ENCODE results near the gene CSNK1E. TPM values are rescaled to one million over a fixed set of nuclear protein-coding genes. Genes with fewer than 3 reads are reported as not detected.

Gene CSNK1E
- total and polyA plus RNA-seq, 9 donors = 68.8 to 136 (median 112) TPM

DNA sequence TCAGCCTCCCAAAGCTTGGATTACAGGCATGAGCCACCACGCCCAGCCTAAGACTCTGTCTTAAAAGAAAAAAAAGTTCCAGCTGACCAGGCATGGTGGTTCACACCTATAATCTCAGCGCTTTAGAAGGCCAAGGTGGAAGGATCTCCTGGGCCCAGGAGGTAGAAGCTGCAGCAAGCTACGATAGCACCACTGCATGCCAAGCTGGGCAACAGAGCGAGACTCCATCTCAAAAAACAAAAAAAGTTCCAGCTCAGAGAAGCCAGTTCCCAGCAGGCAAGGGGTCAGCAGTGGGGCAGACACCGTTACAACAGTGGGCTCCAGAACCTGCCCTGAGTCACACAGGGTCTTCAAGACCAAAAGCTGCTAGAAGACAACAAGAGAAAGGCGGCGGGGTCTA, 47.8 kb downstream of the CSNK1E start:
- Histone ChIP-seq H3K9me3 (replicated peaks; ENCODE audit: control insufficient read depth, low read depth, low read length) (no peaks in the 10 kb centered on the region), H3K27me3 (ENCODE audit: control insufficient read depth, insufficient read depth, low read length) (no peaks in the 10 kb centered on the region), H3K27ac (ENCODE audit: low read length) (peak overlapping the region; percentile 35), H3K36me3 (ENCODE audit: control insufficient read depth, insufficient read depth, low read length) (peaks cover 36% of the 10 kb centered on the region), H3K4me3 (ENCODE audit: low read length) (no peak overlapping the region), H3K4me1 (ENCODE audit: control insufficient read depth, insufficient read depth, low read length) (peaks cover 51% of the 10 kb centered on the region)
- DNase-seq = no peak
- 77% methylated on average over 3 of the region's 7 CpGs for WGBS (ENCODE audit: insufficient coverage)

DNA sequence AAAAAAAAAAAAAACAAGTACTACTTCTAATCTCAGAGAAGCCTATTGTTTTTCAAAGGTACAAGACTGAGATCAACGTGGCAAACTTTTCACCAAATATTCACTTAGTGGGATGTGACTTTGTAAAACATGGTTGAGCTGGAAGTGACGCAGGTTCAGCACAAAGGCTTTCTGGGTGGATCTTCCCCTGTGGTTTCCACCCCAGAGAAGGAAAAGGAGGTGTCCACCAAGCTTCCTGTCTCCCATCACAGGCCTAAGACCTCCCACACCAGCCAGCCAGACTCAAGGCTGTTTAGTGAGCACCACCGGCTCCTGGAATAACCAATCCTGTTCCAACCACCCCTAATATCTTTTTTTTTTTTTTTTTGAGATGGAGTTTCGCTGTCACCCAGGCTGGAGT, 50.1 kb downstream of the CSNK1E start:
- no CpG with 5 or more reads among the region's 4 CpGs for WGBS (ENCODE audit: insufficient coverage)
- DNase-seq = peak; percentile 70
- no peaks in the 10 kb centered on the region for H3K9me3 ChIP-seq (replicated peaks; ENCODE audit: control insufficient read depth, low read depth, low read length)
- H3K27ac ChIP-seq (ENCODE audit: low read length) = peak overlapping the region; percentile 69
- peaks cover 50% of the 10 kb centered on the region for H3K36me3 ChIP-seq (ENCODE audit: control insufficient read depth, insufficient read depth, low read length)
- peaks cover 50% of the 10 kb centered on the region for H3K4me1 ChIP-seq (ENCODE audit: control insufficient read depth, insufficient read depth, low read length)
- H3K27me3 ChIP-seq (ENCODE audit: control insufficient read depth, insufficient read depth, low read length) = no peaks in the 10 kb centered on the region
- H3K4me3 ChIP-seq (ENCODE audit: low read length) = no peak overlapping the region

DNA sequence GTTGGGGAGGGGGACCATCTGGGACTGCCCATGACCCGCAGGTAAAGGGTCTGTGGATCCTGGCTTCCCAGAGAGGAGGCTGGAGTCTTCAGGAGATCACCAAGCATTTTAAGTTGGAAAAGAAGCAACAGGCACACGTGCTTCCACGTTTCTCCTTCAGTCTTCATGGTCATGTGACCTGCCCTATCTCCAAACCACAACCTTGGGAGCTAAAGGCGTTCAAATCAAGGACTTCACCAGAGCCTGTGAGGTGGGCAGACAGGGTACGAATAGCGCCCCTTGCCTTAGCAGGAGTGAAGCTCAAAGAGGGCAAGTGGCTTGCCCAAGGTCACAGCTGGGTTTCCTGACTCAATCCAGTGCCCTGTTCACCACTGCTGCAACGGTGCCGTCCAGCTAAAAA, 51.1 kb downstream of the CSNK1E start:
- peaks cover 50% of the 10 kb centered on the region for H3K4me1 ChIP-seq (ENCODE audit: control insufficient read depth, insufficient read depth, low read length)

DNA sequence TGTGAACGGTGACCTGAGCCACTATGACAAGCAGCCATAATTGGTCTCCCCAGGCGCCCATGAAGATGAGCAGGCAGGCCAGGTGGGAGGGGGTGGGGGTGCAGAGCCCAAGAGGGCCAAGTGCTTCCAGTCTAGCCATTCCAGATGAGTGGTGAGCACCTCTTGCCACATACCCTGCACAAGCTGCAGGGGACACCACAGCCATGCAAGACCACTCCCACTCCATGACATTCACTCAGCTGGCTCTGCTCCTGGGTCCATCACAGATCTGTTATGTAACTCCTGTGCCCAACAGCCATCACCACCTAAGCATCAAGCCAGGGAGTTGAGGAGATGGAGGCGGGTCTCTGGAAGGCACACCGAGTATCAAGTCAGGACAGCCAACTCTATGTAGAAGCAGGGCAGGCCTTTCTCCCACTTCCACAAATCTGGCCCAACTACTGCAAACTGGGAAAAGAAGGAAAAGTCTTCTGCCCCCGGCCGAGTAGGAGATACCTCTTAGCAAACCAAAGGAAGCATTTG, 52.9 kb downstream of the CSNK1E start:
- H3K27me3 ChIP-seq (ENCODE audit: control insufficient read depth, insufficient read depth, low read length) = no peaks in the 10 kb centered on the region
- 45% methylated on average over 2 of the region's 6 CpGs for WGBS (ENCODE audit: insufficient coverage)
- no peak for DNase-seq
- H3K36me3 ChIP-seq (ENCODE audit: control insufficient read depth, insufficient read depth, low read length) = peaks cover 33% of the 10 kb centered on the region
- peaks cover 49% of the 10 kb centered on the region for H3K4me1 ChIP-seq (ENCODE audit: control insufficient read depth, insufficient read depth, low read length)
- H3K9me3 ChIP-seq (replicated peaks; ENCODE audit: control insufficient read depth, low read depth, low read length) = no peaks in the 10 kb centered on the region
- H3K27ac ChIP-seq (ENCODE audit: low read length) = no peak overlapping the region
- no peak overlapping the region for H3K4me3 ChIP-seq (ENCODE audit: low read length)

More for the DNA sequence above, 51.1 kb downstream of the CSNK1E start:
- Histone ChIP-seq H3K36me3 (ENCODE audit: control insufficient read depth, insufficient read depth, low read length) (peaks cover 48% of the 10 kb centered on the region), H3K27me3 (ENCODE audit: control insufficient read depth, insufficient read depth, low read length) (no peaks in the 10 kb centered on the region), H3K4me3 (ENCODE audit: low read length) (no peak overlapping the region), H3K27ac (ENCODE audit: low read length) (peak overlapping the region; percentile 69), H3K9me3 (replicated peaks; ENCODE audit: control insufficient read depth, low read depth, low read length) (no peaks in the 10 kb centered on the region)
- 71% methylated on average over 6 of the region's 8 CpGs for WGBS (ENCODE audit: insufficient coverage)
- DNase-seq = no peak

DNA sequence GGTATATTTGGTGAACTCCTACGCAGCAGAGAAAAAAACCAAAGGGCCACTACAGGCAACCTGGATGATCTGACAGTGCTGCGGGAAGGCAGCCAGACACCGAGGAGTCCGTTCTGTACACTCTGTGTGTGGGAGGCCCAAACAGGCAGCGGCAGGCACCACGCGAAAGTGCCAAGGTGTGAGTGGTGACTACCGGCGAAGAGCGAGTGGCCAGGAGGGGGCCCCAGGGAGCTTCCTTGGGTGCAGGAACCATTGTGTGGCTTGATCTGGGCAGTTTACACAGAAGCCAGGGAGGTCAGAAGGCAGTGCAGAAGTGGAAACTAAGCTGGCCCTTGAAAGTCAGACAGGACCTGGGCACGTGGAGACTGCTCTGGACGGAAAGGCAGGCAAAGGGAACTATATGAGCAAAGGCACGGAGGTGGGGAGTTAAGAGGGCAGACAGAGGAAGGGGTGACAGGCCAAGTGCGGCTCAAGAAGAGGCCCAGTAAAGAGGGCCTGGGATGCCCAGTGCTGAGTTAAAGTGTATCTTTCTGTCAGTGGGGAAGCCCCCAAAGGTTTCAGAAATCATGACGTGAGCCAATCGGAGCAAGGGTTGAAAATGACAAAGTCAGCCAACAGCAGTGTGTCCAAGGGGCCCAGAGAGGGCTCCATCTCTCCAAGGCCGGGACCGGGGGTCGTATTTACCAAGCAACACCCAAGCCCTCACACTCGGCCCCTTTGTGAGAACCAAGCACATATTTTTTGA, 55.0 kb downstream of the CSNK1E start:
- Histone ChIP-seq H3K4me3 (ENCODE audit: low read length) (no peak overlapping the region), H3K9me3 (replicated peaks; ENCODE audit: control insufficient read depth, low read depth, low read length) (no peaks in the 10 kb centered on the region), H3K27me3 (ENCODE audit: control insufficient read depth, insufficient read depth, low read length) (no peaks in the 10 kb centered on the region), H3K36me3 (ENCODE audit: control insufficient read depth, insufficient read depth, low read length) (peaks cover 26% of the 10 kb centered on the region), H3K4me1 (ENCODE audit: control insufficient read depth, insufficient read depth, low read length) (peaks cover 68% of the 10 kb centered on the region), H3K27ac (ENCODE audit: low read length) (peak overlapping the region; percentile 92)
- WGBS (ENCODE audit: insufficient coverage) = 60% methylated on average over 17 of the region's 20 CpGs
- no peak for DNase-seq

DNA sequence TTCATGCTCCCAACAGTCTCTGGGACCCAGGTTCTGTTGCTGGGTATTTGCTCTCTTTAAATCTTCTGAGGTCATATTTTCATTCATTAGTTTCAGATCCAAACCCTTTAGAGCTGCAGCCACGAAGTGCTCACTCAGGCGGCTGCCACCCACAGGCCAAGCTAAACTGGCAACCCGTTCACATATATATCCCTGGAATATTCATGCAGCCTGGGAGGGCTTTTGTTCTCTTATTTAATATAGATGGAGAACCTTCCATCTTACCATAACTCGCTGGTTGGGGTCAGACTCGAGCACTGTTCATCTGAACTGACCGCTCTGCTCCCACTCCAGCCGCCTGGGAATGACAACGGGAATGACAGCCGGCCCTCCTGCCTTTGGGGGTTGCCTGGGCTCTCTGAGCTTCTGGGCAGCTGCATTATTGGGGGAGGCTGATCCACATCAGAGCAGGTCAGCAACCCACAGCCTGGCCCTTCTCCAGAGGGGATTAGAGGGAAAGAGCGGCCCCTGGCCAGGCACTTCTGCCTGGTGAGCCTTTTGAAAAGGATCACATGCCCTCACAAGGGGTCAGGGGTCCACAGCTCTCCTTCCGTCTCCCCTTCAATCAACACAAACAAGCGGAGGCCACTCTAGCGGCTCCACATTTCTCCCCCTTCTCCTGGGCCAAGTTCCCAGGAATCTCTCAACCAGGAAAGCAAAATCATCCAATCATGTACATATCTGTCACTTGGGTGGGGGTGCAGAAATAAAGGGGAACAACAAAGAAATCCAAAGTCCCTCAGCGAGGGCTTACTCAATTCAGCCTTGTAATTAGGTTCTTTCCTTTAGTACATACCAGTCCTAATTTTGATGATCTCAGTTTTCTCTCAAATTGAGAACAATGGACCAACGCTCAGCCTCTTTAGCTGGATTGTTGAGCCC, 56.2 kb downstream of the CSNK1E start:
- H3K27me3 ChIP-seq (ENCODE audit: control insufficient read depth, insufficient read depth, low read length) = no peaks in the 10 kb centered on the region
- no peaks in the 10 kb centered on the region for H3K9me3 ChIP-seq (replicated peaks; ENCODE audit: control insufficient read depth, low read depth, low read length)
- peaks cover 22% of the 10 kb centered on the region for H3K36me3 ChIP-seq (ENCODE audit: control insufficient read depth, insufficient read depth, low read length)
- H3K4me3 ChIP-seq (ENCODE audit: low read length) = no peak overlapping the region
- H3K4me1 ChIP-seq (ENCODE audit: control insufficient read depth, insufficient read depth, low read length) = peaks cover 67% of the 10 kb centered on the region
- peak overlapping the region; percentile 92 for H3K27ac ChIP-seq (ENCODE audit: low read length)
- peak; percentile 72 for DNase-seq
- 32% methylated on average over 3 of the region's 15 CpGs for WGBS (ENCODE audit: insufficient coverage)

GRCh38 chr22:38259370-38259769, 57.9 kb downstream of the CSNK1E start:
- 67% methylated on average over 5 of the region's 8 CpGs for WGBS (ENCODE audit: insufficient coverage)
- peaks cover 61% of the 10 kb centered on the region for H3K4me1 ChIP-seq (ENCODE audit: control insufficient read depth, insufficient read depth, low read length)
- peak overlapping the region; percentile 85 for H3K27ac ChIP-seq (ENCODE audit: low read length)
- H3K27me3 ChIP-seq (ENCODE audit: control insufficient read depth, insufficient read depth, low read length) = no peaks in the 10 kb centered on the region
- no peak for DNase-seq
- no peaks in the 10 kb centered on the region for H3K9me3 ChIP-seq (replicated peaks; ENCODE audit: control insufficient read depth, low read depth, low read length)
- peaks cover 16% of the 10 kb centered on the region for H3K36me3 ChIP-seq (ENCODE audit: control insufficient read depth, insufficient read depth, low read length)
- H3K4me3 ChIP-seq (ENCODE audit: low read length) = no peak overlapping the region

DNA sequence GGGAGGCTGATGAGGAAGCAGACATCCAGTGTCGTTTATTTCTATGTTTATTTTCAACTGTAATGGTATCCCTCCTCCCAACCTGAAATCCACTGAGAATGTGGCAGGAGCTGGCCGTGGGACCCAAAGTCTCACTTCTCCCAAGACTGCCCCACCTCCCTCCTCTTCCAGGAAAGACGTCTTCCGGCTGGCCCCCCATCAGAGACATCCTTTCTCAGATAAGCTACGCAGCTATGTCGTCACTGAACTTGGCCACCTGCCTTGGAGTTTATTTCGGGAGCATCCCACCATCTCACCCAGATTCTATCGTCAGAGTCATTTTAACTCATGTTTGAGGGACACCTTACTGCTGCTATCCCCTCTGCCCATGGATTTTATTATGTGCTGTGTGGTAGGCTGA, 58.3 kb downstream of the CSNK1E start:
- Histone ChIP-seq H3K36me3 (ENCODE audit: control insufficient read depth, insufficient read depth, low read length) (peaks cover 11% of the 10 kb centered on the region), H3K4me3 (ENCODE audit: low read length) (no peak overlapping the region), H3K27ac (ENCODE audit: low read length) (peak overlapping the region; percentile 85), H3K4me1 (ENCODE audit: control insufficient read depth, insufficient read depth, low read length) (peaks cover 61% of the 10 kb centered on the region), H3K9me3 (replicated peaks; ENCODE audit: control insufficient read depth, low read depth, low read length) (no peaks in the 10 kb centered on the region), H3K27me3 (ENCODE audit: control insufficient read depth, insufficient read depth, low read length) (no peaks in the 10 kb centered on the region)
- WGBS (ENCODE audit: insufficient coverage) = 12% methylated on average over 6 of the region's 8 CpGs
- DNase-seq = peak; percentile 76

- Histone ChIP-seq H3K9me3 (replicated peaks; ENCODE audit: control insufficient read depth, low read depth, low read length) (no peaks in the 10 kb centered on the region), H3K4me3 (ENCODE audit: low read length) (no peak overlapping the region), H3K27me3 (ENCODE audit: control insufficient read depth, insufficient read depth, low read length) (no peaks in the 10 kb centered on the region), H3K4me1 (ENCODE audit: control insufficient read depth, insufficient read depth, low read length) (peaks cover 60% of the 10 kb centered on the region), H3K27ac (ENCODE audit: low read length) (peak overlapping the region; percentile 85), H3K36me3 (ENCODE audit: control insufficient read depth, insufficient read depth, low read length) (peaks cover 3% of the 10 kb centered on the region)
- peak; percentile 46 for DNase-seq
- WGBS (ENCODE audit: insufficient coverage) = 73% methylated on average over 2 of the region's 4 CpGs
Observed at GRCh38 chr22:38257650-38258250, 59.5 kb downstream of the CSNK1E start.

DNA sequence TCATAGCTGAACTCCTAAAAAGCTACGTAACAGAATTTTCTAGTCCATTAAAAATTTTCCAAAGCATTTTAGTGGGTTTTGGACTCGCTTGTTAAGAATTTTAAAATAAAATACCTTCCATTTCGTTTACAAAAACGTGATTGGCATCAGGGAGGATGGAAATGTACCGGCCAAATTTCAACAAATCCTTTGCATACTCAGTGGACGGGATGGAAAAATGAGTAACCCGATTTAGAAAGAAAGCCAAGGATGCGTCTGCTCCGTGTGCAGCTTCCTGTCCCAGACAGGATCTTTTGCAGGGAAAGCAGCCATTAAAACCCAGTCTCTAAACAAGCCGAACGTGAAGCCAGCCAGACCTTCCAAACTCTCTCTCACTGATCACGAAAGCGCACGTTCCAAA, 60.1 kb downstream of the CSNK1E start:
- Histone ChIP-seq H3K36me3 (ENCODE audit: control insufficient read depth, insufficient read depth, low read length) (peaks cover 3% of the 10 kb centered on the region), H3K4me1 (ENCODE audit: control insufficient read depth, insufficient read depth, low read length) (peaks cover 54% of the 10 kb centered on the region), H3K9me3 (replicated peaks; ENCODE audit: control insufficient read depth, low read depth, low read length) (no peaks in the 10 kb centered on the region), H3K27ac (ENCODE audit: low read length) (peak overlapping the region; percentile 85), H3K4me3 (ENCODE audit: low read length) (no peak overlapping the region), H3K27me3 (ENCODE audit: control insufficient read depth, insufficient read depth, low read length) (no peaks in the 10 kb centered on the region)
- 20% methylated on average over 5 of the region's 14 CpGs for WGBS (ENCODE audit: insufficient coverage)
- peak; percentile 97 for DNase-seq

Data from muscle of leg (tissue), 11 donors.